AG10803 (cell line): ENCODE results near the gene KIAA0513.
A peak's percentile ranks its signal among the peaks of the same experiment; 100 is the strongest.

ENCODE experiments used
- DNase-seq: peaks from one replicate; pipeline ENCODE4 v3.0.0; 2010; ENCODE audit warnings: low read depth
- H3K4me3 ChIP-seq: 2 replicates; pipeline ENCODE4 v1.5.1; 2011; ENCODE audit warnings: mild to moderate bottlenecking, low read length, control low read depth
- TF ChIP-seq, protein P1 (sequence below): conservative IDR thresholded peaks from 2 replicates; pipeline ENCODE4 v1.5.1; 2011; ENCODE audit warnings: mild to moderate bottlenecking, low read length, control low read depth, inconsistent platforms

The KIAA0513 gene

DNA sequence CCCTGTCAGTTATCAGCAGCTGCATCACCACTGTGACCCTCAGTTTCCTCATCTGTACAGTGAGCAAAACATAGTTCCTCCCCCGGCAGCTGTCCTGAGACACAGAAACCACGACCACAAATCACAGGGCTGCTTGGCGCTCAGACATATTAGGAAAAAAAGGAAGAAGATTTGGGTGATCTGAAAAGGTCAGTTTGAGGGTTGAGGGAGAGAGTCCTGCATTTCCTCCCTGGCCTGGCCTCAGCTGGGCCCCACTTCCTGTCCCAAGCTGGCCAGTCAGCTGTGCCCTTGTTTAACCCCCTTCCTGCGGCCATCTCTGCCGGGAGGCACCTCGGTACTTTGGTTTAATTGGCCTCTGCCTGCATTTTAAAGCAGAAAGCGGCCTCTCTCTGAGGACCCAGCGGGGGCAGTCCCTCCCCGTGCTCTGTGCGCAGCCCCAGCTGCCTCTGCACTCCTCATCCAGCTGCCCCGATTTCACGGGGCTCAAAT, 108.7 kb downstream of the KIAA0513 start:
- TF ChIP-seq, protein P1, sequence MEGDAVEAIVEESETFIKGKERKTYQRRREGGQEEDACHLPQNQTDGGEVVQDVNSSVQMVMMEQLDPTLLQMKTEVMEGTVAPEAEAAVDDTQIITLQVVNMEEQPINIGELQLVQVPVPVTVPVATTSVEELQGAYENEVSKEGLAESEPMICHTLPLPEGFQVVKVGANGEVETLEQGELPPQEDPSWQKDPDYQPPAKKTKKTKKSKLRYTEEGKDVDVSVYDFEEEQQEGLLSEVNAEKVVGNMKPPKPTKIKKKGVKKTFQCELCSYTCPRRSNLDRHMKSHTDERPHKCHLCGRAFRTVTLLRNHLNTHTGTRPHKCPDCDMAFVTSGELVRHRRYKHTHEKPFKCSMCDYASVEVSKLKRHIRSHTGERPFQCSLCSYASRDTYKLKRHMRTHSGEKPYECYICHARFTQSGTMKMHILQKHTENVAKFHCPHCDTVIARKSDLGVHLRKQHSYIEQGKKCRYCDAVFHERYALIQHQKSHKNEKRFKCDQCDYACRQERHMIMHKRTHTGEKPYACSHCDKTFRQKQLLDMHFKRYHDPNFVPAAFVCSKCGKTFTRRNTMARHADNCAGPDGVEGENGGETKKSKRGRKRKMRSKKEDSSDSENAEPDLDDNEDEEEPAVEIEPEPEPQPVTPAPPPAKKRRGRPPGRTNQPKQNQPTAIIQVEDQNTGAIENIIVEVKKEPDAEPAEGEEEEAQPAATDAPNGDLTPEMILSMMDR: no peak
- no peak for DNase-seq
- H3K4me3 ChIP-seq: no peak overlapping the region

DNA sequence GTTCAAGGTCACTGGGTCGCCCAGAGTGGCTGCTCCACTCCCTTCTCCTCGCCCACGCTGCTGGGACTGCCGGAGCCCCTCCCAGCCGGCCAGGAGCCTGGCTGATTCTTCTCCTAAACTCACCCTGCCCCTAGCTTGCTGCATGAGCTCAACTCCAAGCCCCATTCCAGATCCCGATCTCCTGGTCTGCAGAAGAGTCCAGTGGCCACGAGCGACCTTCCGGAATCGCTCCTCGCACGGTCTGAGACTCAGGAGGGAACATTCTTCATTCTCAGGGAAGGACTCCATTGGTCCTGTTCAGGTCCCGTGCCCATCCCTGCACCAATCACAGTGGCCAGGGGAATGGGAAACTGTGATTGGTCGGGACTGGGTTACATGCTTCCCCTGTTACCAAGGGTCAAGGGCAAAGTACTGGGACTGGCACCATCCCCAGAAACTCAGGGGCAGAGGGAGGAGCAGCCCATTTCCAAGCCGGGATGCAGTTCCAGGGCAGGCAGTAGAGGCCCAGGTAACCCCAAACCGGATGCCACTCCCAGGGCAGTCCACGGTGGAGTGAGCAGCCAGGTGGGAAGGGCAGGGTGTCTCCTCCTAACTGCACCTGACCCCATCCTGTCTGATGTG, 109.2 kb downstream of the KIAA0513 start:
- no peak for DNase-seq
- TF ChIP-seq, protein P1: no peak
- H3K4me3 ChIP-seq: peak overlapping the region; percentile 27

DNA sequence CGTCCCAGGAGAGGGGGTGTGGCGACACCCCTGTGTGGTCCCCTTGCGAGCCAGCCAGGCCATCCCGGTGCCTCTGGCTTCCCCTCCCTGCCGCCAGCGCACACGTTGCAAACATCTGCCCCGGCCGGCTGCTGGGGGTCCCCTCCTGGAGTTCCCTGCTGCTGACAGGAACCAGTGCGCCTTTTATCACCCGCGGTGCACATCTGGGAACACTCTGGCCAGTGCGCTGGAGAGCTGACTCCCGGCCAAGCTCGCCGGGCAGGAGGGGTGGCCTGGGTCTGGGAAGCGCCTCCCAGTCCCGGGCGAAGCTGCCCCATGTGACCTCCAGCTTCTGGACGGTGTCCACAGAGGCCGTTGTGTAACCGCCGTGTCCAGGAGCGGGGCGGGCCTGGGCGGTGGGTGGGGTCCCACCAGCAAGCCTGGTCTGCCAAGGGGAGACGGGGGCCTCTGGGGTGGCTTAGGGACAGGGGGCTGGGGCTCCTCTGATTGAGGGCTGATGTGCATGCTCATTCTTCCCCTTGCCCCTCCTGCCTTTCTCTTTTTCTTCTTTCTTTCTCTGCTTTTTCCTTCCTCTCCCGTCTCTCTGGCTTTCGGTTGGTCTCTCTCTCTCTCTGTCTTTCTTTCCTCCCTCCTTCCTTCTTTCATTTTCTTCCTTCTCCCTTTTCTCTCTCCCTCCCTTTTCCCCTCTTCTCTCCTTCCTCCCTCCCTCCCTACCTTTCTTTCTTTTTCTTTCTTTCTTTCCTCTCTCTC, 109.9 kb downstream of the KIAA0513 start:
- peak overlapping the region; percentile 51 for H3K4me3 ChIP-seq
- TF ChIP-seq, protein P1: no peak
- DNase-seq: peak; percentile 94

DNA sequence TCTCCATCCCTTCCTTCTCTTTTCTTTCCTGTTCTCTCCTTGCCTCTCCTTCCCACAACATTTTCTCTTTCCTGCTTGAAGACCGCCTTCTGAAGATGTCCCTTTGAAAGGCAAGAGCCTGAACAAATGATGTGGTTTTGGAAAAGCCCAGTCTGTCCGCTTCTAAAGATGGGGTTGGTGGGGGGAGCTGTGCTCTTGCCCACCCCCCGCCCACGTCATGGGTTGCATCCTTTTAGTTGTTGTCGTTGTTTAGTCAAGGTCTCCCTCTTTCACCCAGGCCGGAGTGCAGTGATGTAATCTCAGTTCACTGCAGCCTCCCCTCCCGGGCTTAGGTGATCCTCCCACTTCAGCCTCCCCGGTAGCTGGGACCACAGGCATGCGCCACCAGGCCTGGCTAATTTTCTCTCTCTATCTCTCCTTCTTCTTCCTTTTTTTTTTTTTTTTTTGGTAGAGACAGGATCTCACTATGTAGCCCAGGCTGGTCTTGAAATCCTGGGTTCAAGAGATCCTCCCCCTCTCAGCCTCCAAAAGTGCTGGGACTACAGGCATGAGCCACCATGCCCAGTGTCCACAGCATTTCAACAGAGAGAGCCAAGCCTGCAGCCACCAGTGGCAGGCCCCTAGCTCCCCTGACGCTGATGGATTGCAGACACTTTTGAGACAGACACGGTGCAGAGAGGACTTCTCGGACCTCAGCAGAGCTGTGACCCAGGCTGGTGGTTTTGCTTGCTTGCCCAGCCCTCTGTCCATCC, 110.7 kb downstream of the KIAA0513 start:
- peak overlapping the region; percentile 51 for H3K4me3 ChIP-seq
- DNase-seq: no peak
- TF ChIP-seq, protein P1: no peak

DNA sequence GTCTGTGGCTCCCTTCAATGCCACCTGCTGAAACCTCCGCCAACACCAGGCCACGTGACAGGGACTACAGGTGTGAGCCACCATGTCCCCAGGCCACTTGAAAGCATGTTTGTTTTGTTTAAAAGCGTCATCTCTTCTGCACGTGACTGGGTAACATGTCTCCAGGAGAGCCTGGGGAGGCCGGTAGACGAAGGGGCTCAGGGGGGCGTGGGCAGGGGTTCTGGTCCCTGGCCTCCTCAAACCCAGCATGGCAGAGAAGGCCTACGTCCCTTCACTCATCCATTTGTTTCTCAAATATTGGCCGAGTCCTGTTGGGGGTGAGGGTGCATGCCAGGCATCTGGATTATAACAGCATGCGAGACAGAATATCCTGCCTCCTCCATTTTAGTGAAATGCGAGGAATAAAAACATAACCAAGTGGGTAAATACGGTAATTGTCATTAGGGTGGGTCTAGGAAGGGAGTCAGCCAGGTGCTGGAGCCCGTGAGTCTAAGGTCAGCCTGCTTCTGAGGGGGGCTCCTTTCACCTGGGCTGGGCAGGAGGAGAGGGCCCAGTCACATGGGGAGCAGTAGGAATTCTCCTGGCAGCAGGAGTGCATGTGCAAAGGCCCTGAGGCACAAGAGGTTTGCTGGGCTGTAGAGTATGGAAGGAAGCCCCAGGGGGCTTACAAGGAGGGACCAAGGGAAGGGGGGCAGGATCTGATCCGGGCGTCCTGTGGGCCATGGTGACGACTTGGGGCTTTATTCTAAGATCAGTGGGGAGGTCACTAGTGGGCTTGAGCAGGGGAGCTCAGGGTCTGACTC, 111.4 kb downstream of the KIAA0513 start:
- DNase-seq: no peak
- no peak overlapping the region for H3K4me3 ChIP-seq
- TF ChIP-seq, protein P1: no peak

DNA sequence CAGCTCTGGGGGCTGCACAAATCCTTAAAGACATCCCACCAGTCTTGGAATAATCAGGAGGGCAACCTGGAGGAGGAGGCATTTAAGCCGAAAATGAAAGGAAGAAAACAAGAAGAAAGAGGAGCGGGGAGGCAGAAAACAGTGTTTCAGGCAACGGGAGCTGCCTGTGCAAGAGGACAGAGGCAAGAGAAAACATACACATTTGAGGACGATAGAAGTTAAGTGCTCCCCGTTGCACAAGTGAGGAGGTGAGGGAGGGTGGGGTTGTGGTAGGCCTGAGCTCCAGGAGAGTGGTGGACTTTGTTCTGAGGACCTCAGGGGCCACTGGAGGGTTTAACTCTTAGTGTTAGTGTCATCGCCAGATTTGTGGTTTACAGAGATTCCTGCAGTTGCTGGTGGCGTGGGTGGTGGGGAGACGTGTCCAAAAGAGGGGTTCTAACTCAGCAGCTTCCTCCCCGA, 112.3 kb downstream of the KIAA0513 start:
- TF ChIP-seq, protein P1: no peak
- no peak overlapping the region for H3K4me3 ChIP-seq
- no peak for DNase-seq
